Panc1 (cell line): ENCODE data around the gene PDE3B. TPM values are rescaled to one million over a fixed set of nuclear protein-coding genes. Genes with fewer than 3 reads are reported as not detected.

ENCODE experiments used
- ATAC-seq: fragments of 200-7000 bp; cut with Tn5 transposase; 2 replicates; pipeline ENCODE4 v1.9.1; 2020; ENCODE audit warnings: mild to moderate bottlenecking, moderate library complexity
- BruUV-seq: library from RNA; stranded (reverse); fragments of 400-500 nt; replicated peaks from 2 replicates; lab custom pipeline; 2021; lab: Mats Ljungman, UMichigan
- CTCF ChIA-PET: fragments of 300-600 bp; sonication (Branson Sonifier 250); formaldehyde crosslinking; loops from one replicate; lab custom pipeline; 2022; ENCODE audit warnings: antibody characterized with exemption; lab: Charles Lee
- POLR2A ChIA-PET: fragments of 300-600 bp; sonication (Branson Sonifier 250); formaldehyde crosslinking; loops from one replicate; lab custom pipeline; 2022; ENCODE audit warnings: antibody characterized with exemption; lab: Charles Lee
- DNase-seq: peaks from one replicate; pipeline ENCODE4 v3.0.0-alpha.2; 2010; ENCODE audit warnings: low read depth, low spot score
- H3K27ac ChIP-seq: 2 replicates; pipeline ENCODE4 v1.5.1; 2011; ENCODE audit warnings: mild to moderate bottlenecking, low read length, inconsistent platforms
- H3K27me3 ChIP-seq: fragments of 200-500 bp; sonication (Bioruptor generic); 2 replicates; pipeline ENCODE4 v1.6.0; 2014; ENCODE audit warnings: low read length, inconsistent platforms; ENCODE audit not compliant: control insufficient read depth, insufficient read depth
- H3K36me3 ChIP-seq: fragments of 200-500 bp; sonication (Bioruptor generic); 2 replicates; pipeline ENCODE4 v1.5.1; 2014; ENCODE audit warnings: inconsistent platforms, mild to moderate bottlenecking, low read length, moderate library complexity; ENCODE audit not compliant: control insufficient read depth, insufficient read depth
- H3K4me1 ChIP-seq: 2 replicates; pipeline ENCODE4 v1.5.1; 2011; ENCODE audit warnings: inconsistent platforms, mild to moderate bottlenecking, low read length, moderate library complexity; ENCODE audit not compliant: control insufficient read depth, insufficient read depth
- H3K4me3 ChIP-seq, 2 experiments: 2 replicates each; pipeline ENCODE4 v1.5.1; 2011 to 2012; ENCODE audit warnings: low read depth in 2 of 2, low read length in 2 of 2, mild to moderate bottlenecking in 2 of 2, inconsistent platforms in 1 of 2, moderate library complexity in 1 of 2
- H3K9me3 ChIP-seq: fragments of 200-500 bp; sonication (Bioruptor generic); 2 replicates; pipeline ENCODE4 v1.5.1; 2014; ENCODE audit warnings: low read depth, mild to moderate bottlenecking, inconsistent platforms, low read length, moderate library complexity; ENCODE audit not compliant: control insufficient read depth, insufficient read depth
- POLR2AphosphoS5 ChIP-seq: IDR thresholded peaks from 2 replicates; pipeline ENCODE4 v1.6.1; 2012; ENCODE audit warnings: mild to moderate bottlenecking, low read depth, low read length, moderate library complexity
- SIN3A ChIP-seq: IDR thresholded peaks from 2 replicates; pipeline ENCODE4 v1.6.1; 2012; ENCODE audit warnings: low read depth, mild to moderate bottlenecking, low read length, moderate library complexity, borderline replicate concordance; ENCODE audit not compliant: insufficient read depth
- TCF7L2 ChIP-seq: IDR thresholded peaks from 2 replicates; pipeline ENCODE4 v1.6.1; 2011; ENCODE audit warnings: mild to moderate bottlenecking, low read depth, low read length, inconsistent platforms
- in situ Hi-C: cut with HindIII; loops from 2 replicates; pipeline ENCODE4 v1.10.0; 2016; ENCODE audit warnings: low sequenced_read_pairs, low pct_unique_long_range_greater_than_20kb
- intact Hi-C: fragments of 100-400 bp; cut with micrococcal nuclease; formaldehyde crosslinking; loops from one replicate; pipeline ENCODE4 v1.10.0; 2022; ENCODE audit not compliant: unreplicated experiment
- total RNA-seq: library from RNA; stranded (reverse); gene quantifications from one replicate; pipeline ENCODE4 v1.2.1, GENCODE V29; 2021; ENCODE audit not compliant: unreplicated experiment
- TF ChIP-seq, protein P1 (sequence below): fragments of 450-650 bp; IDR thresholded peaks from 2 replicates; pipeline ENCODE4 v1.5.1; 2017; ENCODE audit warnings: mild to moderate bottlenecking
- TF ChIP-seq, protein P2 (sequence below), 2 experiments: IDR thresholded peaks; 2 replicates each; pipeline ENCODE4 v1.6.1; 2011 to 2012; ENCODE audit warnings: low read depth in 2 of 2, control low read depth in 1 of 2, low read length in 1 of 2, mild to moderate bottlenecking in 1 of 2, moderate library complexity in 1 of 2; ENCODE audit not compliant: insufficient read depth in 1 of 2

The PDE3B gene
- total RNA-seq, 1 experiment from 2014 or later = 33.0 TPM

DNA sequence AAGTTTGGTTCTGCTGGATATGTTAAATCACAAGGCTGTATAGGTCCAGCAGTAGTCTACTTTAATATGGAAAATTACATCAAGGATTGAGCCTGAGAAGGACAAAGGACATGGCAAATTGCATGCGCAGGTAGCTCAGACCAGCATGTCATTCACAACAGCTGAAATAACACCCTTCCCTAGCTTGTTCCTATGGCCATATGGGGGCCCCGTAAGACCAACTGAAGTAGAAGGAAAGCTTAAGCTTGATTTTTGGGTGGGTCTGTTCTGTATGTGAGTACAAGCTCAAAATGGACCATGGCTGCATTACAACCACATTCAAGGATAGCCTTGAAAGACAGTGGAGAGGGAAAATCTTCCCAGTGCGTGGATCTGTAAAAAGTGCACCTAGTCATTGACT, 20.6 kb upstream of the PDE3B start:
- ATAC-seq (no peak), DNase-seq (no peak)
- TF ChIP-seq, protein P1, sequence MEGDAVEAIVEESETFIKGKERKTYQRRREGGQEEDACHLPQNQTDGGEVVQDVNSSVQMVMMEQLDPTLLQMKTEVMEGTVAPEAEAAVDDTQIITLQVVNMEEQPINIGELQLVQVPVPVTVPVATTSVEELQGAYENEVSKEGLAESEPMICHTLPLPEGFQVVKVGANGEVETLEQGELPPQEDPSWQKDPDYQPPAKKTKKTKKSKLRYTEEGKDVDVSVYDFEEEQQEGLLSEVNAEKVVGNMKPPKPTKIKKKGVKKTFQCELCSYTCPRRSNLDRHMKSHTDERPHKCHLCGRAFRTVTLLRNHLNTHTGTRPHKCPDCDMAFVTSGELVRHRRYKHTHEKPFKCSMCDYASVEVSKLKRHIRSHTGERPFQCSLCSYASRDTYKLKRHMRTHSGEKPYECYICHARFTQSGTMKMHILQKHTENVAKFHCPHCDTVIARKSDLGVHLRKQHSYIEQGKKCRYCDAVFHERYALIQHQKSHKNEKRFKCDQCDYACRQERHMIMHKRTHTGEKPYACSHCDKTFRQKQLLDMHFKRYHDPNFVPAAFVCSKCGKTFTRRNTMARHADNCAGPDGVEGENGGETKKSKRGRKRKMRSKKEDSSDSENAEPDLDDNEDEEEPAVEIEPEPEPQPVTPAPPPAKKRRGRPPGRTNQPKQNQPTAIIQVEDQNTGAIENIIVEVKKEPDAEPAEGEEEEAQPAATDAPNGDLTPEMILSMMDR = no peak; the same call in 1 of the 2 replicates
- TF ChIP-seq SIN3A = no peak
- TF ChIP-seq, protein P2, sequence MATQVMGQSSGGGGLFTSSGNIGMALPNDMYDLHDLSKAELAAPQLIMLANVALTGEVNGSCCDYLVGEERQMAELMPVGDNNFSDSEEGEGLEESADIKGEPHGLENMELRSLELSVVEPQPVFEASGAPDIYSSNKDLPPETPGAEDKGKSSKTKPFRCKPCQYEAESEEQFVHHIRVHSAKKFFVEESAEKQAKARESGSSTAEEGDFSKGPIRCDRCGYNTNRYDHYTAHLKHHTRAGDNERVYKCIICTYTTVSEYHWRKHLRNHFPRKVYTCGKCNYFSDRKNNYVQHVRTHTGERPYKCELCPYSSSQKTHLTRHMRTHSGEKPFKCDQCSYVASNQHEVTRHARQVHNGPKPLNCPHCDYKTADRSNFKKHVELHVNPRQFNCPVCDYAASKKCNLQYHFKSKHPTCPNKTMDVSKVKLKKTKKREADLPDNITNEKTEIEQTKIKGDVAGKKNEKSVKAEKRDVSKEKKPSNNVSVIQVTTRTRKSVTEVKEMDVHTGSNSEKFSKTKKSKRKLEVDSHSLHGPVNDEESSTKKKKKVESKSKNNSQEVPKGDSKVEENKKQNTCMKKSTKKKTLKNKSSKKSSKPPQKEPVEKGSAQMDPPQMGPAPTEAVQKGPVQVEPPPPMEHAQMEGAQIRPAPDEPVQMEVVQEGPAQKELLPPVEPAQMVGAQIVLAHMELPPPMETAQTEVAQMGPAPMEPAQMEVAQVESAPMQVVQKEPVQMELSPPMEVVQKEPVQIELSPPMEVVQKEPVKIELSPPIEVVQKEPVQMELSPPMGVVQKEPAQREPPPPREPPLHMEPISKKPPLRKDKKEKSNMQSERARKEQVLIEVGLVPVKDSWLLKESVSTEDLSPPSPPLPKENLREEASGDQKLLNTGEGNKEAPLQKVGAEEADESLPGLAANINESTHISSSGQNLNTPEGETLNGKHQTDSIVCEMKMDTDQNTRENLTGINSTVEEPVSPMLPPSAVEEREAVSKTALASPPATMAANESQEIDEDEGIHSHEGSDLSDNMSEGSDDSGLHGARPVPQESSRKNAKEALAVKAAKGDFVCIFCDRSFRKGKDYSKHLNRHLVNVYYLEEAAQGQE (IDR thresholded peaks at IDR 0.05; ENCODE audit: insufficient read depth in 1 of 2, low read depth in 2 of 2, low read length in 1 of 2) = no peak
- no peak for TF ChIP-seq POLR2AphosphoS5
- no peak for TF ChIP-seq TCF7L2
- no TSS peak for BruUV-seq
- H3K27me3 ChIP-seq = no peaks in the 10 kb centered on the region
- in situ Hi-C loops (no loop called here), intact Hi-C loops (no loop called here)
- H3K36me3 ChIP-seq = no peaks in the 10 kb centered on the region
- no peaks in the 10 kb centered on the region for H3K9me3 ChIP-seq
- H3K4me1 ChIP-seq = 0 out of 2 replicates have a peak, but pooled peaks cover 3% of the 10 kb centered on the region
- H3K4me3 ChIP-seq = no peak overlapping the region
- H3K27ac ChIP-seq = no peak overlapping the region
- ChIA-PET POLR2A (no interaction called here), CTCF (interaction anchor here (0.5 kb wide), 1 partner anchor 168 kb away, joined by 5 read pairs; no protein-coding TSS in a partner anchor)

DNA sequence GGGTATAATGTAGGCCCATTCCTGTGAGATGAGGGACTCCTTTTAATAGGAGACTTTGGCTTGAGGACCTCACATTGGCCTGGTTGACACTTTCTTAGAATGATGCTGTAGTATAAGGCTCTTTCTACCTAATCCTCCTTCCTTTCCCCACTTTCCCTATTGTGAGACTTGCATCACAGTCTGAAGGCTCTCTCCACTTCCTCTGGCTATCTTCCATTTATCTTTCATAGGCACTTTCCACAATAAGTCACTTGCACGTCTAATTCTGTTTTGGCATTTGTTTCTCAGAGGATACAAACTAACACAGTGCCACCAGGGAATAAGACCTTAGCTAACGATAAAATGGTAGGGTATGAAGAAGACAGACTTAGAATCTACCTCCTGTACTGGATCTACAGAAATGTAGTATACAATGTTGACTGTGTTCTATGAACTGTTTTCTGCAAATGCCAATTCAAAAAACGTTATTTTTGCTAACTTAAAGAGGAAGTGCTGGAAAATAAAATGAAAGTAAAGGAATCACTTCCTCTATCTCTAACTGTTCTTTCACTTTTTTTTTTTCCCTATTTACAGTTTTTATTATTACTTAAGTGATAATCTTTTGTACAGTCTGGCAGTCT, 17.9 kb upstream of the PDE3B start:
- Histone ChIP-seq H3K9me3 (no peaks in the 10 kb centered on the region), H3K27ac (no peak overlapping the region), H3K4me3 (no peak overlapping the region), H3K4me1 (no peaks in the 10 kb centered on the region), H3K36me3 (no peaks in the 10 kb centered on the region), H3K27me3 (no peaks in the 10 kb centered on the region)
- ChIA-PET CTCF (no interaction called here), POLR2A (no interaction called here)
- in situ Hi-C loops = no loop called here
- TF ChIP-seq, protein P1 = no peak
- no peak for TF ChIP-seq POLR2AphosphoS5
- no TSS peak for BruUV-seq
- no peak for DNase-seq
- intact Hi-C loops = no loop called here
- ATAC-seq = no peak
